GM18873 (cell line): Measurements from ENCODE around the gene ZNF423.

Experiments
- ATAC-seq: cut with Tn5 transposase; IDR thresholded peaks from one replicate; pipeline ENCODE4 v1.9.1; 2021; ENCODE audit warnings: mild to moderate bottlenecking, moderate library complexity, moderate number of reproducible peaks; ENCODE audit not compliant: unreplicated experiment, low FRiP score

Gene ZNF423

DNA sequence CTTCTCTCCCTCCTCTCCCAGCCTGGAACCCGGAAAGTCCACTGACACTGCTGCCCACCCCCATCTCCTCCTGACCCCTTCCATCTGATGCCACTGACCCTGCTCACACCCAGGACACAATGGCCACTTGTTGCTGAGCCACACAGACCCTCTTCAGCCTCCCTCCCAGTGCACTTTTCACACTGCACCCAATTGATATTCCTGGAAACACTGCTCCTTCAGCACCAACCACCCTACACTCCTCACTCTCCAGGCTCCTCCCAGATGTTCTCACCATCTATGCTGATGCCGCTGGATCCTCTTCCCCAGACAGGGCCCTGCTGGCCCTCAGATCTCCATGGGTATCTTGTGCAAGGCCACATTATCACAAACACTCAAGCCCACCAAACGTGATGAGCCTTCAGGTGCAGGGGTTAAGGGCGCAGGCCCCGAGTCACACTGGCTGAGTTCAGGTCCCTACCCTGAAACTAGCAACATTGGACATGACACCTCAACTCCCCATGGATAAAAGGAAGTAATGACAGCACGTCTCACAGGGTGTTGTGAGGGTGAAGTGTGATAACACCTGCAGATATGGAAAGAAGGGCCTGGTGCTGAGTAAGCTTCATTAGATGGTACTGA is 238.1 kb downstream of the ZNF423 start:
- ATAC-seq = no peak

DNA sequence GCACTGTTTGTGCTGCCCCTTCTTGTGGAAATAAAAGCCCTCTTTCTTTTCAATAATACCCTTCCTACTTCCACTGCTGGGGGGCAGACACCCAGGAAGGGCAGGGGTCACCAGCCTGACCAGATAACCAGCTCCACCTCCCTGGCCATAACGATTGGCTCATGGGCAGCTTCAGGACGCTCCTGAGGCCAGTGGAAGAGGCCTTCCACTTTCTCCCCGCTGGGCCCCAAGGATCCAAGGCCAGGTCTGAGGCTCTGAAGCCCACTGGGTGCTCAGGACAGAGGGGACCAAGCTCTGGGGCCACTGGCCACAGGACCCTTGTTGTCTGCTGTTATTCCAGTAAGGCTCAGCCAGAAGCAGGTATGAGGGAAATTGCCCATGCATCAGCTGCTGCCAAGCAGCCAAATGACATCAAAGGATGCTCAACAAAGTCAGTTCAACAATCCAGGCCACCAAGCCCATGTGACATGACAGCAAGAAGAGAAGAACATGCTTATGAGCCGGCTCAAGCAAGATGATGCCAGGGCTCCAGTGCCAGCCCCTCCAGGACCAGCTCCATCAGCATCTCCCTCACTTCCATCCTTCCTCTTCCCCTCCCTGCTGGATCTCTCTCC is 238.8 kb downstream of the ZNF423 start:
- ATAC-seq = no peak

DNA sequence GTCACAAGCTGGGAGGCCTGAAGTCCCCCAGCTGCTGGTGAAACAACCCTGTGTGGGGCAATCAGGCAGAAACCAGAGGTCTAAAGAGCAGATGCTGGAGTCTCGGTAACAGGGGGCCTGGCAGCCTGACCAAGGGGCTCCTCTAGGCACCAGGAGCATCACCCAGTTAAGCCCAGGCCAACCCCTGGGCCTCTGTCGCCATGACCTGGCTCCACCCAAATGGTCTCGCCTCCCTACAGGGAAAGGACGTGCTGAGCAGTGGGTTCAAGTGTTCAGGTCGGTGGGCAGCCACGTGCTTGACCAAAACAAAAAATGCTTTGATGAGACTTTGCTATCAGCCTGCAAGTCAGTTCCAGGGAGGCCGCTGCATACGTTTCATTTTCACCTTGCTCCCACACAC is 240.3 kb downstream of the ZNF423 start:
- no peak for ATAC-seq

DNA sequence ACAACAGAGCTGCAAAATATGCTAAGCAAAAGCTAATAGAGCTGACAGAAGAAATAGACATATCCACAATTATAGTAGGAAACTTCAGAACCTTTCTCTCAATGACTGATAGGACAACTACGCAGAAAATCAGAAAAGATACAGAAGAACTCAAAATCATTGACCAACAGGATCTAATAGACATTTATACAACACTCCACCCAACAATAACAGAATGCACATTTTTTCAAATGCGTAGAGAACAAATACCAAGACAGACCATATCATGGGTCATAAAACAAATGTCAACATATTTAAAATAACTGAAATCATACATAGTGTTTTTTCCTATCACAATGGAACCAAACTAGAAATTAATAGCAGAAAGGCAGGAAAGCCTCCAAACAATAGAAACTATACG is 244.9 kb downstream of the ZNF423 start:
- ATAC-seq = no peak

DNA sequence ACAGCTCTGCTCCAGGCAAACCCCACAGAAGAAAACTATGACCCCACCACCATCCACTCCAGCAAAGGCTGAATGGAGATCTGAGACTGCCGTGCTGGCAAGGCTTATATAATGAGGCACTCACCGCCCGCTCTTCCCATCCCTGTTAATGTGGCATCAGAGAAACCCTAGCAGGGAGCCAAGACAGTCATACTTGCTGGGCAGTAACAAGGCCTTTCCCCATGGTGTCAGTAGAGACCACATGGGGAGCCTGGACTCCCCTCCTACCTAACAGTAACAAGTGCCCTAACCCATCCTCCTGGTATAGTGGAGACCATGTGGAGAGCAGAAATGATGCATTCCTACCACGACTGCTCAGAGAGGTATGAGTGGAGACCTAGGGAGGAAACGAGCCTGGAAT is 247.1 kb downstream of the ZNF423 start:
- ATAC-seq = no peak

DNA sequence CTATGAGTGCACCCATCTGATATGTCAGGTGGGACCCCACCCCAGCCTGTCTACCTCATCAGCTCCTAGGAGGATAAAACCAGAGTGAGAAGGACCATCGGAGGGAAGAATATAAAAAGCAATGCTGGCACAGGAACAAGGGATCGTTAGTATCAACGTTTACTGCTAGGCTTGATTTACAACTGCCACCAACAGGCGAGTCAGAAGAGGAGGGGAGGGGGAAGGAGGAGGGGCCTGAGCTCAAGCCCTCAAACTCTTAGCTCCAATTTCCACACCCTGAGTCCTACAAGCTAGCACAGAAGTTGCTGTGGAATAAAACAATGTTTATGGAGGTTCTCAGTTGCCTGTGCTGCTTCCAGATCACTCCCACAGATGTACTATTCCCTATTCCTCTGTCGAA is 247.8 kb downstream of the ZNF423 start:
- ATAC-seq = no peak

DNA sequence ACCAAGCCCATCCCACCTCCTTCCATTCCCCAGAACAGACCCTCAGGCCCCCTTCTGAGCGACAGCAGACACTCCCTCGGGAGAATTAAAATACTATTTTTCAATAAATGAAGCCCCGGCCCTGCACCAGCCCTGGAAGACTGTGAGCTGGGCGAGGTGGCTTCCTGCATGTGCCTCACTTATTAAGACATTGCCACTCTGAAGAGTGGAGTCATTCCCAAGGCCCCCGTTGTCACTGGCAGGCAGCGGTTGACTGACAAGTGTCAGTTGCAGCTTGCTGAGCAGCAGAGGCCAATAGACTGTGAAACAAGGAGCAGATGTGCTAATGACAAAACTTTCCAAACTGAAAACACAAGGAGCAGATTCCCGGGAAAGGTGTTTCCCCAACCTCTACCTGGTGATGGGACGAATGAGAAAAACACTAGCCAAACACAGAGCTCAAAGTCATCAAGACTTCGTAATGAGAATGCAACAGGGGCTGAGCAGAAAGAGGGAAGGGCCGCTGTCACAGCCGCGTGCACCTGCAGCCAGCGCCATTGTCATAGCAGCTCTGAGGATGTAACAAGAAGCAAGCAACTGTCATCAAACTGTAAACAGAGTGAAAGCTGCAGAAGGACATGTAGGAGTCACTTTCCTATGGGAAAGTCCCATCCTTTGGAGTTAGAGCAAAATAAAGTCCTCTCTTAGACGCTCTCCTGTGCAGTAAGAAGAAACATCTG is 250.2 kb downstream of the ZNF423 start:
- ATAC-seq = no peak

DNA sequence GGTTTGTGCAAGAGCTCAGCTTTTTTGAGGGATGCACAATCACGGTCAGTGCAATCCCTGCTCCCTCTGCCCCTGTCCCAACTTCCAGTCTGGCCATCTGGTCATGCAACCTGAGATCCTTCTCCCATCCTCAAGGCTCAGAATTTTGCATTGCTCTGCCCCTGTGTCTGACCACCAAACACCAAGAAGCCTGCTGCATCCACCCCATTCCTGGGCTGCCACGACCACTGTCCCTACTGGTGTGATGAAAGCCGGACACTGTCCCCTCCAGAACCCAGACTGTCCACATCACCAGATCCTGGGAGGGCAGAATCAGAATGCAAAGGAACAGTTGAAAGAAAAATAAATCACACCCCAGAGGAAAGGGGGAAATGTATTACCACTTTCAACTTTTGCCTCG is 251.3 kb downstream of the ZNF423 start:
- ATAC-seq = no peak

DNA sequence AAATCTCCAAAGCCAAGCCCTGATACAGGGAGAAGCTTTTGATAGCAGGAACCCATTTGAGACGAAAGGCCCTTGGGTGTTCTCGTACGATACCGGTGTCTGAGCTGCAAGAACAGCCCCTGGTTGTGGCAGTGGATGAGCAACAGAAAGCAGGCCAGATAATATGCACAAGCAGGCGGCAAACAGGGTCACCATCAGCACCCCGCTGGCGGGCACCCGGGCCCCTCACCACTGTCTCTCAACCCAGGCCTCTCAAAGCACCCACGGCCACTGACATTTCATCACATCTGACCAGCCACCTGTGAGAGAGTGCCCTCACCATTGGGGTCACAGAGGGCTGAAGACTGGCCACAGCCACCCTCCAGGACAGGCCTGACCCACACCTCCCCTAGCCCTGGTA is 252.0 kb downstream of the ZNF423 start:
- no peak for ATAC-seq

DNA sequence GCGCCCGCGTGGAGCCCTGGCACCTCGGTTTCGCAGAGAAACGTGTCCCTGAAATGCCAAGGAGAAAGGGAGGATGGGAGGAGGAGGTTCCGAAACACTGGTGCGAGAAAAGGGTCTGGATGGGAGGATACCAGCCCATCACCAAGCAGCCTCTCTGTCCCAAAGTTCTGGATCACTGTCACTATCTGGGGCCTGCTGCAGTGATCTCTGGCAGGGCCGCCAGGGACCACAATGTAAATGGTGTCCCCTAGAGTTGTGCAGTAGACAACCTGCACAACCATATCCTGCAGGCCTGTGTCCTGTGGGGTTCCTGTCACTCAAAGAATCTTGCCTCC is 253.0 kb downstream of the ZNF423 start:
- ATAC-seq = no peak

DNA sequence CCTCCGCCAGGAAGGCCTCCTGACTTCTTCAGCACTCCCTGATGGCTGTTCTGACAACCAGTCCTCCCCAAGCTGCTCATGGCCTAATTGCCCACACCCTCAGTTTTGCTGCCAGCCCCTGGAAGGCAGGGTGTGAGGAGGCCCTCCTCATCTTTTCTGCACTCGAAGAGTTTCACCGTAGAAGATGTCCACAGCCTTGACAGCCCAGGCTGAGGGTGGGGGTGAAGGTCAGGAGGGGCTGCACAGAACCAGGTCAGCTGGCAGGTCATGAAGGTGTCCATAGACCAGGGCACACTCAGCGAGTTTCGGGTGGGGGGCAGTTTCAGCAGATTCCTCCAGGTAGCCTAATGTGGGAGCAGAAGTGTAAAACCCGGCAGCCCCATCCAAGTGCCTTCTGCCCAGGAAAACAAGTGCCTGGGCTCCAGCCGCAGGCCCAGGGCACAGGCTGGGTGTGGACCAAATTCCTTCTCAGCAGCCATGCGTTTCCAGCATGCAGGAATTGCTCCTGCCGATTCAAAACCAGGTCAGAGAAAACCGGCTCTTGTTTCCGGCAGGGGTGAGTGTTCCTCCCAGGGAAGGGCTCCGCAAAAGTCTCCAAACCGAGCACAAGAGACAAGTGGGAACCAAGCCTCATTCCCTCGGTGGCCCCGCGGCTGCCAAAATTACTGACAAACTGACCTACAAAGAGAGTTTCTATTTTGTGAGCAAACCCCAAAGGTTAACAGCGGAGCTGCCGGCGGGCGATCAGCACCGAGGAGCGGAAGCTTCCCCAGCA is 253.5 kb downstream of the ZNF423 start:
- ATAC-seq = no peak

DNA sequence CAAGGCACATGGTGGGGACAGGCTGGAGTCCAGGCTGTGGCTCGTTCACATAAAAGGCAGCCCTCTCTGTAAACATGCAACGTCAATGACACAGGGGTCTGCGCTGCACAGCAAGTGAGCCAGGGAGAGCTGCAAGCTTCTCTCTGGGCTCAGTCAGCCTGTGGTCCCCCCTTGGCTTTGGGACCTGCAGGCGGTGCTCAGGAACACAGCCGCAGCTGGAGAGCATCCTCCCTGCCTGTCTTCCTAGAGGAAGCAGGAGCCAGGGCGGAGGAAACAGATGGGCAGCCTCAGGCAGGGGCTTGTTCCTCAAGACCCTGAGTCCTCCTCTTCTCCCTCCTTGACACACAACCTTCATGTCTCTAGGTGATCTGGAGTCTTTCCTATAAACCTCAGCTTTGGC is 254.3 kb downstream of the ZNF423 start:
- ATAC-seq = no peak

DNA sequence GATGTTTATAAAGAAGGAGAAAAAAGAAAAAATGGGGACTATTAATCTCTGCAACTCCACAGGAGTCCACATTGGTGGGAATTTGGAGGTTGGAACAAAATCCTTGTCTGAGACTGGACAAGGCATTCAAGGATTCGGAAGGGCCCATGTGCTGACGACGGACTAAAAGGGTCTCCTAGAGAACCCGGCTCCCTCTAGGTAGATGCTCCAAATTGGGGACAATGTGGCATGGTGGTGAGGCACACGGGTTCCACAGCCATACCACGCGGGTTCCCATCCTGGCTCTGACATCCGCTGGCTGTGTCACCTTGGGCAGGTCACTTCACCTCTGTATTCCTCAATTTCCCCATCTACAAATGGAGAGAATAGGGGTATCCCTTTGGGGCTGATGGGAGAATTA is 254.9 kb downstream of the ZNF423 start:
- no peak for ATAC-seq

DNA sequence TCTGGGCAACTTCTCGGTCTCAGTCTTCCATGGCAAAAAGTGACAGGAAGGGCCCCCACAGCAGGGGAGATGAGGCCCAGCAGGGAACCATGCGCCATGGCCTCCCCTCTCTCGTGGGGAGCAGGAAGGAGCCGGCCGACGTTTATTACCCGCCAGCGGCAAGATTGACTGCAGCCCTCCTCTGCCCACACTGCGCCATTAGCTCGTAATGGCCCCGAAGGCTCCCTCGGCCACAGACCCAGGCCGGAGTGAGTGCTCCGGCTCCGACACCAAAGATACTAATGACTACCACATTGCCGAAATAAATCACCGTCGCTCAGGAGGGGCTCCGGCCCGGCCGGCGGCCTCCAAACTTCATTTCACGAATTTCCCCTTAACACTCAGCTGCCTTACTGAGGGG is 255.4 kb downstream of the ZNF423 start:
- no peak for ATAC-seq

DNA sequence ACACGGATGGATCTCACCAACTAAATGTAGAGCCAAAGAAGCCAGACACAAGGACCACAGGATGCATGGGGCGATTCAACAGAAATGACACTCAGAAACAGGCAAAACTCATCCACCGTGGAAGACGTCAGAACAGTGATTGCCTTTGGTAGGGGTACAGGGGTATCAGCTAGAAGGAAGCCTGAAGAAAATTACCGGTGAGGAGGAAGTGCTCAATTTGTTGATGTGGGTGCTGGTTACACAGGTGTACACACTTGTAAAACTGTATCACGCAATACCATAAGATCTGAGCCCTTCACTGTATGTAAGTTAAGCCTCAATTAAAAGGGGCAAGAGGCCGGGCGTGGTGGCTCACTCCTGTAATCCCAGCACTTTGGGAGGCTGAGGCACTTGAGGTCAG is 256.2 kb downstream of the ZNF423 start:
- no peak for ATAC-seq

DNA sequence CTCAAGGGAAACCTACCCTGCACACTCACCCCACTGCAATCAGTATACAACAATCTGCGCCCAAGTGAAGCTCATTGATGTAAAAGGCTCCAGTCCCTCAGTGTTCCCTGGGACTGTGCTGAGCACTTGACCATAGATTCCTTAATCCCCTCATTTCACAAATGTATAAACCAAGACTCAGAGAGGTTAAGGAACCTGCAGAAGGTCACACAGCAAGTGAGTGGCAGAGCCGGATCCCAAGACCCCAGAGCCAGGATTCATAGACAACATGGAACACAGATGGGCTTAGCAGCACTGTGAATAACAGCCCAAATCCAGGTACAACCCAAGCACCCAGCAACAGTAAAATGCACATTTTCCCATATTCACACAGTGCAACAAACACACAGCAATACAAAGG is 256.6 kb downstream of the ZNF423 start:
- ATAC-seq = no peak

DNA sequence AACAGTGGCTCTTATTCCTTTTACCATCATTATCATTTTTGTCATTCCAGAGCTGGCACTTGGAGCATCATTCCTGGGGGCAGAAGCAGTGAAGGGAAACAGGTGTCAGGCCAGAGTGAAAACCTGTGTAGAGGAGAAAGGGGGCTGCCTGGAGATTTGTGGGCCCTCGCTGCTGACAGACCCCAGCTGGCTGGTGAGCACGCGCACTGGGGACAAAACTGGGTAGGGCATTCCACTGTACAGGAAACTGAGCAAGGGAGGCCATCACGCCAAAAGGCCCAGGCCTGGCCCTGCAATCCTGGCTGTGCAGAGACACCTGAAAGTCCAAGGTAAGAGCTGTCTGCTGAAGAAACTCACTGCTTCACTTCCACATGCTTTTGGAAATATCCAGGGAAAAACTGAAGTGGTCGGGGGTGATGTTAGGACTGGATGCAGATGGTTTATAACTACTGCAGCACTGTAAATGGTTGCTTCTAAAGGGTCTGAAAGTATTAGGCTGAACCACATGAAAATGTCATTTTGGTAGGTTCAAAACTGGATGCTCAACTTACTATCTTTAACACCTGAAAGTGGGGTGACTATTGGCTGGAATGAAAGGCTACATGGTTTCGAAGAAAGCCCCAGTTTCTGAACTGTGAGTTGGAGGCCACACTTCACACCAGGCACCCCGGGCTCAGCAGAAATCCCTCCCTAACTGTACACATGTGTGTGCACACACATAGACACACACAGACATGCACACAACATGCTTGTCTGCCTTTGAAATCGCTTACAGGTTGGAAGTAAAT is 257.3 kb downstream of the ZNF423 start:
- peak; percentile 61 for ATAC-seq

DNA sequence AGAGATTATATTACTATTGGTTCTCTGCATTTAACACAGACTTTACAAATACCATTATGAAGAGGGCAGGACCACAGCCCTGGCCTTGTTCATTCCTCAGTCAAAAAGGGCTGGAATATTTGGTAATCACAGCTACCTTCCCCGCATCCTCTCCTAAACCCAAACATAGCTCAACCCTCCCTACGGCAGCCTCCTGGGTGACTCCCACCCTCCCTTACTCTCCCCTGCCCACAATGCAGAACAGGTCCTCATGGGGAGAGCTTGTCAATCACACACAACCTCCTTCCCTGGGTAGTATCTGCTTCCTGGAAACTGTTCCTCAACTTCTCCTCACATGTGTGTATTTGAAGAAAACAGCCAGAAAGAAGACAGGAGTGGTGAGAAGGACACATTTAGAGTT is 258.1 kb downstream of the ZNF423 start:
- no peak for ATAC-seq

DNA sequence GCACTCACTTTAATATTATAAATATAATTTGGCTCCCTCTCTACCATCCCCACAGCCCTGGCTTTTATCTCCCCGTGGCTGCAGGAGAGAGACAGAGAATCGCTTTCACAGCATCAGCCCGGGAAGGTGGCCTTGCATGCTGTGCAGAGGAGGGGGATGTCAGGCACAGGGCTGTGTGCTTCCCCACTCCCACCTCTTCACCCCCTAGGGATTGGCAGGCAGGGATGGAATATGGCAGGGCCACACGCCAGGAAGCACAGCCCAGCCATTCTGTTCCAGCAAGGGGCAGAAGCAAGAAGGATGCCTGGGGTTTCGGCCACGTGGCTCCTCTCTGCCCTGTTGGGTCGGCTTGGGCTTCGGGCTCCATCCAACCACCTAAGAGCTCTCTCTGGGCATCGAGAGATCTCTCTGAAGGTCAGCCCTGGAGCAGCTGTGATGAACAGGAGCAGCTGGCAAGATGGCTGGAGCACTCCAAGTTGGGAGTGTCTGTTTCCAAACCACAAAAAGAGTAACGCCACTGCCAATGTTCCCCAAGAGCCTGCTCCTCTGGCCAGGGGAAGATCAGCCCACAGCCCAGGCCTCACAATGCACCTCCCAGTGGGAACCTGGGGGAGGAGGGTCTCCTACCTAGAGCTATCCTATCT is 259.1 kb downstream of the ZNF423 start:
- ATAC-seq = no peak

DNA sequence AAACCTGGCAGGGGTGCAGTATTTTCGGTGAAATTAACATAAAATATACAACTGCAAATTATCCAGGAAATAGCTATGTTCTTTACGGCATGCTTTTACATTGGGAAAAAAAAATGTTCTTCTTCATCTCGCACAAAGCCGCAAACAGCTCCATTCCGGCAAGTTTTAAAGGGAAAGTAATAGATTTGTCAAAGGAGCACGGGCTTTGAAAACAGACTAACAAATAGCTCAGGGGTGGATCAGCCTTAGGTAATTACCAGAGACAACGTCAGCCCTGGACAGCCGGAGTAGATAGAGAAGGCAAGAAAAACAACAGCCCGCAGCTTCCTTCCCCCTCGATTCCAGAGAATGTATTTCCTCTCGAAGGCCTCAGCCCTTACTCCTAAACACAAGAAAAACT is 259.8 kb downstream of the ZNF423 start:
- ATAC-seq = no peak
